Measurements from ENCODE around the gene LHFPL2.

The LHFPL2 gene

DNA sequence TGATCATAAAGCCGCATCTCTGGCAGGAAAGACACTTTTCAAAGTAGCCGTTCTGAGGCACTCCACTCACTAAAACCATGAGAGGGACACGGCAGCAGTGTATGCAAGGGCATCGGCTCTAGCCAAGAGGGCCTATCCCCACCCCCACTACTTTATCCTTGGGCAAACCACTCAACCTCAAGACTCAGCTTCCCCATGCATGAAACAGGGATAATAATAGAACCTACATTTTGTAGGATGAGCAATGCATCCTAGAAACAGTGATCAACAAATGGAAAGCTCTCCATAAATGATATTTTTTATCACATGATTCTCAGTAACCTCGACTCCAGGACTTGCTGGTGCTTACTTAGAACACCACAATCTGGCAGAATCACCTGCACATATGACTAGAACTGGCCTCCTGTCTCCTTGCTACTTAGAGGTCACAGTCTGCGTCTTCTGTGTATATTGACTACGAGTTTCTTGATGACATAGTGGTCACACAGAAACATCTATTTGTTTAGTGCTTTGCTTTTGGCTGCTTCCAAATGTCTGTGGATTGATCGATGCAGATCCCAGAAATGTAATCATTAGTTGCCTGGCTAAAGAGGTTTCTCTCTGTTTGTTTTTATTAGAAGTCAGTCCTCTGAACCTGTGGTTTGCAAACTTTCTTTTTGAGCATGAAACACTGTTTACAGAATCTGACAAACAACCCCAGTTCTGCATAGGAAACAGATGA, 102.1 kb downstream of the LHFPL2 start:
- no peak for DNase-seq (ENCODE audit: low read depth, low spot score)

DNA sequence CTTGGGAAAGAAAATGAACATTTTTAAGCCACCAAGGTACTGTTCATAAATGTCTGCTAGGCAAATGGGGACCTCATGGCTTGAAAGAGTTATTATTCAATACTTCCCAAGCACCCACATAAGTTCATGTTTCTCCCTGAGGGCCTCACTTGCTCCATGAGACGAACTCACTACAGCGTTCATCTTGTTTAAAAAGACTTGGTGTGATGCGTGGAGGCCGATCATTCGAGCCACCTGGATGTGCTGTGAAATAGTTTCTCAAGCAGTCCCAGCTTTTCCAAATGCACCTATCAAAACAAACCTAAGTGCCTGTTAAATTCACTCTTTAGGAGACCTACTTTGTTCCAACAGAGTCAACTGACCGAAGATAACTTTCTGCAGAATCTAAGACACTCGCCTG, 103.2 kb downstream of the LHFPL2 start:
- no peak for DNase-seq (ENCODE audit: low read depth, low spot score)

DNA sequence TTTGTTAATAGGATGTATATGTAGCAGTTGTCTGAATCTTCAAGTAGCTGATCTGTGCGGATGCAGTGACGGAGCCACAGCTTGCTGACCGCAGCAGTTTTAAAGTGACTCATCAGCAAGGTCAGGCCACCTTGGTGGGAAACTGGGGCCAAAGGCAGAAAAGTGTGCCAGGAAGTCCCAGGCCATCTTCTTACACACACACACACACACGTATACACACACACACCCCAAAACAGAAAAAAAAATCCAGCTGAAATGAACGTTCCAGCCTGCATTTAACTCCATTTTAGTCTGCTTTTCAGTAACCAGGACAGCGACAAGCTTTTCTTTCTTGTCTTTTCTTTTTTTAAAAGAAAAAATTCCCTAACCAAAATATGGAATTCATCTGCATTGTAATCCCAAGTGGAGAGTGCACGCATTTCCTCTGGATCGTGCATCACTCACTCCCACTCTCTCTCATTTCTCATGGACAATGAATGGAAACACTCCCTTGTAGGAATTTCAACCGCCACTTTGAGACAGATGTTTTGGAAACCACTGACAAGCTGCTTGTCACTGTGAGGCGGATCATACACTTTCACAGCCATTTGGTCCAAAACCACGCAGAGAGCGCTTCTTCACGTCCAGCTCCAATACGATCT, 103.9 kb downstream of the LHFPL2 start:
- no peak for DNase-seq (ENCODE audit: low read depth, low spot score)

DNA sequence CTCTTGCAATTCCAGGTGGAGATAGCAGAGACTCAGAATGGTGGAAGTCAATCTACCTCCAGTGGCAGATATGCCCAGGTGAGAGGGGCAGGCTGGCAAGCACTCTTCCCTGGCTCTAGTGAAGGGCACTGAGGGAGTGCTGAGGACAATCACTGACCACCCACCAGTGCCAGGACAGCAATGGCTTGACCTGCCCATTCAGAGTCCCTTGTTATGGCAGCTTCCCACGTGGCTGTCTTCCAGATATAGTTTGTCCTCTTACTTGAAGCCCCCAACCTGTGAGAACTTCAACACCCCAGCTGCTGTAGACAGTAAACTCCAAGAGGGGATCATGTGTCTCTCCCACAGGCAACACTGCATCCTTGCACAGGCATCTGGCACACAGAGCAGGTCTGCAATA, 104.7 kb downstream of the LHFPL2 start:
- no peak for DNase-seq (ENCODE audit: low read depth, low spot score)

DNA sequence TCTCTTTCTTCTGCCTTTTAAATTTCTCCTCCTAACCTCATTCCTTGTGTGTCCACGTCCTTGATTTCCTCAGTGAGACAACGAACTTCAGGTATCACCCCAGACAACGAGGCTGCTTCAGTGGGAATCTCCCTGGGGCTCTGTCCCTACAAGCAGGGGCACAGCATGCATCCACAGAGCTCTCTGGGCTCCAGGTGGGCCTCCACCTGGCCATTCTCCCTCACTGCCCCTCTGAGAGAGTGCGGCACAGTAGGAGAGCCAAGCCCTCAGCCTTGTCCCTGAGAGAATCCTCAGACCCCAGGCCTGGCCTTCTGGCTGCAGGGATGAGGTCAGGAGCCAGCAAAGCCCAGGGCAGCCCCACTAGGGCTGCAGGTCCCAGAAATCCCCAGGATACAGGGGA, 105.3 kb downstream of the LHFPL2 start:
- DNase-seq (ENCODE audit: low read depth, low spot score), result no peak

DNA sequence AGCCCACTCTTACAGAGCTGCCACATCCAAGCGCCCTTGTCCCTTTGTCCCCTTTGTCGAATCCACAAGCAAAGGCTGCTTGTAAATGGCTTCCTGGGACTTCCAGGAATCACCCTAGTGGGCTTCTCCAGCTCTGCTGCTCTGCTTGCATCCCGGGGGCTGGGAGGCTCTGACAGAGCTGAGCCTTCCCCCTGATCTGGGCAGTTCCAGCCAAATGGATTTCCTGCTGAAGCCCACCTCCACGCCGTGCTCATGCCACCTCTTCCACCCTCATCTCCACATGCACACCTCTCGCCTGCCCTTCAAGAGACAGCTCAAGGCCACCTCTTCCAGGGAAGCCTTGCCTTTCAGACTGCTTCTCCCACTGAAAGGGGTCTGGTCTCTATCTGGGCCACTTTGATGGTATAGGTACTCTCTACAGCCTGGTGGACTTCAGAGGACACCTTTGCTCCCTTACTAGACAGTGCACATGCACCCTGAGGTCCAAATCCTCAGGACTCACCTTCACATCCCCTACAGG, 106.2 kb downstream of the LHFPL2 start:
- peak; percentile 32 for DNase-seq (ENCODE audit: low read depth, low spot score)

DNA sequence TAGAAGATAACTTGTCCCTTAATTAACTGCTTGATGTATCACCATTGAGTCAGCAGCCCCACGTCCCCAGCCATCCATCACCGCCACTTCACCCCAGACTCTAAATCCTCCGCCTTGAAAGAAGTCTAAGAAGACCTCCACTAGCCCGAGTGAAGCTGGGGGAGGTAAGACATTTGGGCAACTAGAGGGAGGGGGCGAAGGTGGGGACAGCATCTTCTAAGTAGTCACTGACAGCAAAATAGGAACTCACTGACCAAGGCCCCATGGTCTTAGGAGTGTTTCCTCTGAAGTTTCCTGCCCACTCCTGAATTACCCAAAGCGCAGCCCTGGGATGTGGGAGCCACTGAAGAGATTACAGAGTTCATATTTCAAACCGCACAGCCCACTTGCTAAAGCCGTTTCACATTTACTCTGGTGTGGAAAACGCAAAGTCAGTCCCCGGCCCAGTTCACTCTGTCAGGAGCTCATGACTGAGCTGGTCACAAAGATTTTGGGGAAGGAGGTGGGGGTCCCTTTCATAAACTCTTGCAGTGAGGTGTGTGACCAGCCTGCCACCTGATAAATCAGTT, 107.4 kb downstream of the LHFPL2 start:
- DNase-seq (ENCODE audit: low read depth, low spot score), result peak; percentile 45

DNA sequence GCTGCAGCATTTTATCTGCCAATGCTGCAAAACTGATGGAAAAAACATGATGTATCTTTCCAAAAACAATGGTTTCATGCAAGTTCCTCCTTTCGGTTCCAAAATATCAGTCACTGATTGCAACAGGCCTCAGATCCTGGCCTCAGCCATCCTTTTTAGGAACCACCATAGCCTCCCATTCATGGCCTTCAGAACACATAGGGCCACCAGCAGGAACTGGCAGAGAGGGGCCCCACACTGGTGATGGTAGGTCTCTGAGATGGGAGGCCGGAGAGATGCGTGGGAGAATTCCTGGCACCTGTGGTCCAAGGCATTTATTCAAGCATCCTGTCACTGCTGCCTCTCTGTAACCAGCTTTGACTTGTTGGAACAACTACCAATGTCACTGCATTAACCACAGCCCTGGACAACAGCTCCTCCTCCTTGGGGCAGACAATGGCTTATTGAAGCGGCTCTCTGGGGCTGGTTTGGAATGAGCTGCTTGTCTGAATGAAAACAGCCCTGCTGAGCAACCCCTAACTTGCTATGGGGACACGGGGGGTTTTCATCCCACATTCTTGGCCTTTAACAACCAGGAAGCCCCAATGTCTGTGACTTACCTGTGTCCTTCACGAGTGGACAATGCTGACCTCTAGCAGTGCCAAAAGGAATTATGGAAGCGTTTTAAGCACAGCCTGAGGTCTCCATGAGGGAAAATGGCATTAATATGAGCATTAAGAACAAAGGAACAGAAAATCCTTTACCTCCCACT, 108.1 kb downstream of the LHFPL2 start:
- peak; percentile 43 for DNase-seq (ENCODE audit: low read depth, low spot score)

DNA sequence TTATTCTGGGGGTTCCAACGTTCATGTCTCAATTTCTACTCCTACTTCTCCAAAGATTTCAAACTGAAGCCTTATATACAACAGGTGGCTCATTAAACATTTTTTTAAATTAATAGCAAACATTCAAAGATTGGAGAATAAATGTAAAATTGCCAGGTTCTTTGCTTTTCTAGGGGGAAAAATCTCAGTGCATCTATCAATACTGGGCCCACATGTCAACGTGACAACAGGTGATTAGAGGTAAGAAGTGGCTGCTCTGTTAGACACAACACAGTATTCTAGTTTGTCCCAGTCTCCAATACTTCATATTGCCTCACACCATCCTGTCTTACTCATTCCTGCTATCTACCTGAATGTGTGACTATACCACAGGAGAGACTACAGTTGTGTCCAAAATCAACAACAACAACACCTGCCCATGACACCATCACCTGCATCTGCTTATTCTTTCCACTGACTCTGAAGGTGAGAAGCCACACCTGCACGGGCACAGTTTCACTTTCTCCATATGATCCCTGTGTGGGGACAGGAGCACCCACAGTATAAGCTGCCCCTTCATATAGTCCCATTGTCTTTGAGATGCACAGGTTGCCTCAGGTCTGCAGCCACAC, 110.2 kb downstream of the LHFPL2 start:
- DNase-seq (ENCODE audit: low read depth, low spot score), result no peak

DNA sequence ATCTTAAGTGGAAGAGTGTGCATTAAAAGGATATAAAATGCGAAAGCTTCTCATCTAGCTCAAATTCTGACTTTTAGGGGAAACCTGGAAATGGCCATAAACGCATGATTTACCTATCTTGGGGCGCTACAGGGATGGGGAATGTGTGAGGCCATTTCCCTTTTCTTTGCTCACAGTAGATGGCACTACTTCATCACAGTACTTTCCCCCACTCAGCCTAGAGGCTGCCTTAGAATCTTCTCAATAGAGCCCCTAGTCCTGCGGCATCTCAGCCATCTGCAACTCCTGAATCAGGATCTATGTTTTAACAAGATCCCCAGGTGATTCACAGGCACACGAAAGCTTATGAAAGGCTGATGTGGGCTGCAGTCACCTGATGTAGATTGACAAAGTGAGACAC, 110.8 kb downstream of the LHFPL2 start:
- no peak for DNase-seq (ENCODE audit: low read depth, low spot score)

DNA sequence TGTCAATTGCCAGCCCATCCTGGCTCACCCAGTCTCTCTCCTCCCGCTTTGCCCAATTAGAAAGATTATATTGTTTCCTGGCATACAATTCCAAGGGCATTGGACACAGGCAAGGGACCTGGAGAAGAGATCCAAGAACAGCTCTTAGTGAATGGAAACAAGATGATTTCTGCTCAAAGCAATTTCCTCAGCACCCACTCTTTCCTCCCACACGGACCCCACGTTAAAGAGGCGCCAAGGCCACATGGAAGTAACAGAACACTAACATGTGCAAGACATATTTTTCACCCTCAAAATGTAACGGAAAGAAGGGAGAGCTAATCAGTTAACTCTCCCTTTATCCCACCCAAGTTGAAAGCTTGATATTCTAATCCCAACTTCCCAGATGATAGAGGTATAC, 111.2 kb downstream of the LHFPL2 start:
- DNase-seq (ENCODE audit: low read depth, low spot score), result no peak

DNA sequence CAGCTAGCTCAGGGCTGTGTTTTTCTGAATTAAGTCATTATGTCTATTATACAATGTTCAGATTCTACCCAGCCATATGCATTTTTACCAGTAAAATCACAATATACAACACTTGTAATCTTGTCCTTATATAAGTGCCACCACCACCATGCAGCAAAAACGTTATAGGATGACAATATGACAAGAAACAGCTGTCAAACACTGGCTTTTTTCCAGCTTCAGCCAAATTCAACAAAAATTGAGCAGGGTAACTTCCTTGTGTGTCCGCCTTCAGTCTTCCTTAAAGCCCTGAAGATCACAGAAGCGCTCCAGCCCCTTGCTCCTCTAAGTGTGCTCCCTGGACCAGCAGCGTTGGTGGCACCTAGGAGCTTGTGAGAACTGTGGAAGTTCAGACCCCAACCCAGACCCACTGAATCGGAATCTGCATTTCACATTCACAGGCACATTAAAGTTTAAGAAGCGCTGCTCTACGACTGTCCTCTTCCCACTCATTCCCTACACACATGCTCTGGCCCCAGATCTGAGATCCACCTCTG, 111.8 kb downstream of the LHFPL2 start:
- DNase-seq (ENCODE audit: low read depth, low spot score), result no peak

DNA sequence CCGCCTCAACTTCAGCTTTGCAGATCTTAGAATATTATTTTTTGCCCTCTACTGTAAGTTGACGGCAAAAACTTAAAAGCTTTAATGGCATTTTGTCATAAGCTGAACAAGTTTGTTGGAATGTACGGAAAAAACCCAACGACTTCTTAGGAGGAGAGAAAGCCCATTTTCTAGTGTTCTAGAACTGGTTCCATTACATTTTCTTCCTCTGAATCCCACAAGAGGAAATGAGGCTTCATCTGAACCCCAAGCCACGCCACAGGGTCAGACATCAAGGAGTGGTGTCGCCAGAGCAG, 113.7 kb downstream of the LHFPL2 start:
- no peak for DNase-seq (ENCODE audit: low read depth, low spot score)

DNA sequence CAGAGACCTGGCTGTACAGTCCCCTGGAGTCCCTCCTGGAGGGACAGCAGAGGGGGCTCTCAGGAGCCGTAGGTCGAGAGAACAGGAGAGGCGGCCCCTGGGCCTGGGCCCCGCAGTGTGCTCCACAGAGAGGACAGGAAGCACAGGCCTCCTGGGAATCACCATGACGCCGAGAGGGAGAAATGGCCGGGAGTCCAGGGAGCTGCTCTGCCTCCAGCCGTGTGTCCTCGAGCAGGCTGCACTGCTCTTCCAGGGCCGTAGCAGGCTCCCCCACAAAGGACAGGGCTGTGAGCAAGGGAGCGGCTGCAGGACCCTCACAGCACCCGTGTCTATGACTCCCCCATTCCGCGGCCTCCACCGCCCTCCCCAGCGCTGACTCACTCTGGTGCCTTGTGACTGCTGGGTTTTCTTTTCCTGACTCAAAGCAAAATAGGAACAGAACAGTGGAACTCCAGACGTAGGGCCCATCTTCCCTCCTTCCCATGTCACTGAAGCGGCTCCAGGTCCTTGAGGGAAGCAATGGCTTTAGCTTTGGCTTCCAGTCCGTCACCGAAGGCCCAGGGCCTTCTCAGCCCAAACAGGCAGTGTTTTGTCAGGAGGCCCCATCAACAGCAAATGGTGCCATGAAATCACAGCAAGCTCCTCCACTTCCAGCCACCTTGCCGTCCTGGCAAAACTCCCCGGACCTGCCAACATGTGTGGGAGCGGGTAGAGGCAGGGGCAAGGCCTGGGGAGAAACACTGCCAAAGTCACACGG, 114.2 kb downstream of the LHFPL2 start:
- DNase-seq (ENCODE audit: low read depth, low spot score), result no peak

DNA sequence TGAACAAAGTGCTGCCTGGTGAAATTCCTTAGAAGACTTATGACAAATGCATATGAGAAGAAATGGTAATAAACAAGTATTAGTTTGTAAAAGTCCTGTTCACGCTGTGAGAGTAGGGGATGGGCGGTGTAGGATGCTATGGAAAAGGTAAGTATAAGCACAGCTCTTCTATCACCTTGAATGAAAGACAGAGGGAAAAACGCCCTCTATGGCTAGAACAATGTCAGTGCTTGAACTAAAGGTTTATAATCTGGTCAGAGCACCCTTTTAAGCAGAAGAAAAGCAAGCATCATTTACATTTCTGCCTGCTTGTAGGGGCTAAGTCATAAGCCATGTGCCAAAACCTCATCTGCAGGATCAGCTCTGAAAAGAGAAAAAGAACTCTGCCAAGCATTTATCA, 115.2 kb downstream of the LHFPL2 start:
- no peak for DNase-seq (ENCODE audit: low read depth, low spot score)

DNA sequence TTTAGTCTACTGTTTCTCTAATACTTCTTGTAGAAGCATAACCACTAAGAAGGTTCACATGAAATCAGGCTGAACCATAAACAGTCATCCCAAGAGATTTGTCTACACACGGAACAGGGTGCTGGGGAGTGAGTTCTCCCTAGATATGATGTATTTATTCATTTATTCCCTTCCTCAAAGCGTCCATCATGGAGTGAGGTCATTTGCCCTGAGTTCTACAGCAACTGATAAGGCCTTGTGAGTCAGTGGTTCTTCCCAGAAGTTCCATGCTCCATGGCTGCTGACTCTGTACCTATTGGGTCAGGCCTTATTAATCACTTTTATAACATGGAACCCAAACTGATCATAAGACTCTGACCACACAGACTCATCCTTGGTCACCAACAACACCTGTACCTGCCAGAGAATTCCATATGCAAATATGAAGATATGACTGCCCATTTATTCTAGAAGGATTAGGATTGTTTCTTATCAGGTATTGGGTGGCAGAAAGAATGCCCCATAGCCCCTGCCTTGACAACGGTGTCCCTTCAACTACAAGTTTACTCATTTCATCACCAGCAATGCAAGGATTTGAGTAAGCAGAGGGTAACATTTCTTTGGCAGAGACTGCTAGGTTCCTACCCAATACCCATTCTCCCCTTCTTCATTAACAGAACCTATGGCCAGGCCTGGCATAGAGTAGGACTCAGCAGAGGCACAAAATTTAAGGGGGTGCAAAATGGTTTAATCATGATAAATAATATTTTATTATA, 118.1 kb downstream of the LHFPL2 start:
- DNase-seq (ENCODE audit: low read depth, low spot score), result no peak

DNA sequence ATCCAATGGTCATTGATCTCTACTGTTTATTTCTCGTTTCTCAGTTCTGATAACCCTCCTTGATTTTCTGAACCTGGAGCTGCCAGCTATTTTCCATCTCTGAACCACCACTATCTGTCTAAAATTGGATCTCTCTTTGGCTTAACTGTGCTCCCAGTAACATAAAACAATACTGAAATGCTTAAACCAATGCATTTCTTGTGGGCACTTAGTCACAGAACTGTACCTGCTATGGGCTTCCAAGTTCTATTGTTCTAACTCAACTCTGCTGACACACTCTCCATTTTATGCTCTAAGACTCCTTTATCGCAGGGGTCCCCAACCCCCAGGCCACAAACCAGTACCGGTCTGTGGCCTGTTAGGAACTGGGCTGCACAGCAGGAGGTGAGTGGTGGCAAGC, 120.6 kb downstream of the LHFPL2 start:
- no peak for DNase-seq (ENCODE audit: low read depth, low spot score)

DNA sequence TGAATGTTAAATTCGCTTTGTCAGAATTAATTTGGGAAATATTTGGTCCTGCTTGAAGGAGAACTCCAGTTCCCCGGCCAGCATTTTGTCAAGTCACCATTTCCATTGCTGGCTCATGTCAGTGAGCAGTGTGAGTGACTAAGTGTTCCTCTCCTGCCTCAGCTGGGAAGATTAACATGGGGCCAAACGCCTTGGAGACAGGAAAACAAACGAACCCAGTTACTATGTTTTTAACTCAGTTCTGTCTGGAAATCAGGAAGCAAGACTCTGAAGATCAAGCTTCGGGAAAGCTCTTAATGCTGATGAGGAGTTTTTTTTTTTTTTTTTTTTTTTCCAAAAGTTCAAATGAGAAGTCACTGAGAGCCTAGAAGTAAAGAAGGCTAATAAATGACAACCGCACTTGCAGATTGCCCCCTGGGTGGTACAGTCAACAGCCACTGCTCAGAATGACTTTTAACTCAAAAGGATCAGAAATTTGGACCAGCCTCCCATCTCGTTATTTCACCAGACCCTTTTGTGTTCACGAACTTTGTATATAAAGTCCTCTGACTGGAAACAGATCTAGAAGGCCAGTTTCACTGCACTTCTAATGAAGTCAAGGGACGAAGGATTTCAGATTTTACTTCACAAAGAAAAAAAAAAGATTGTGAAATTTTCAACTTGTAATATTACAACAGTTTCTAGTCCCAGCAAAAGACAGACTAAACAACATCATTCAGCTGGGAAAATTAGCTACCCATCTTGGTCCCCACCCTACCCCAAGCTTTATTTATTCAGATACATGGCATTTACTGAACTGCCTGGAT, 121.3 kb downstream of the LHFPL2 start:
- DNase-seq (ENCODE audit: low read depth, low spot score), result peak; percentile 69

DNA sequence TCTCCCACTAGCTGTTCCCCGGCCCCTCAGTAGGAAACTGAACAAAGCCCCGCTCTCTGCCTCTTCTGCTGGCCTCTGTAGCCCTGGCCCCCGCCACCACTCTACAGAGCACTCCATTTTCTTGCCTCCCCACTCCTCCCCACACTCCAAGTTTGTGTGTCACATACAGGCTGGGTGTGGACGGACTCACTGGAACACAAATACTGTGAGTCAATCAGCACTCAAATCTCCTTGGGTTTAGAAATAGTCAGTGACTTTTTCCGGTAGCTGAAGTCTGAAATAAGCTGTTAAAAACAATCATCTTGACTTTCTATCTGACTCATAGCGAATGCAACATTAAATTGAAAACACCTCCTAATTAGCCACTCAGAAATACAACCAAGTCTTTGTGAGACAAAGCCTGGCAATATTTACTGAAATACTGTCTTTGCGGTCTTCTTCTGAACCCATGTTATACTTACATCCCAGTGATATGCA, 122.5 kb downstream of the LHFPL2 start:
- DNase-seq (ENCODE audit: low read depth, low spot score), result no peak

Data from ELF-1 (cell line).